GM18502 (cell line): ENCODE results near the gene CRYGS.
"Not testable (repeated sequence)": the region's sequence is repeated elsewhere in the genome, so short reads cannot be mapped to it uniquely, and the experiment has no call there.

Source experiments
- ATAC-seq: cut with Tn5 transposase; IDR thresholded peaks from one replicate; pipeline ENCODE4 v1.9.1; 2021; ENCODE audit warnings: mild to moderate bottlenecking; ENCODE audit not compliant: unreplicated experiment, poor library complexity

The CRYGS gene

GRCh38 chr3:186544281-186544680 lies at the start of gene CRYGS:
TSS of gene CRYGS (minus strand) at chr3:186544380. CDS start at chr3:186544326, 54 bp downstream.
- no peak for ATAC-seq

GRCh38 chr3:186593862-186594261 lies 49.7 kb upstream of the CRYGS start:
- no peak for ATAC-seq

- ATAC-seq = no peak
Measured at GRCh38 chr3:186592682-186593081, 48.5 kb upstream of the CRYGS start.

GRCh38 chr3:186590580-186591295 lies 46.6 kb upstream of the CRYGS start:
- no peak for ATAC-seq

GRCh38 chr3:186589856-186590579 lies 45.8 kb upstream of the CRYGS start:
- no peak for ATAC-seq

GRCh38 chr3:186589121-186589520 lies 44.9 kb upstream of the CRYGS start:
- no peak for ATAC-seq

GRCh38 chr3:186588632-186589031 lies 44.5 kb upstream of the CRYGS start:
- no peak for ATAC-seq

- no peak for ATAC-seq
Measured at GRCh38 chr3:186587183-186587582, 43.0 kb upstream of the CRYGS start.

- ATAC-seq = not testable (repeated sequence)
Measured at GRCh38 chr3:186586245-186586644, 42.1 kb upstream of the CRYGS start.

- ATAC-seq = no peak
Measured at GRCh38 chr3:186583831-186584230, 39.7 kb upstream of the CRYGS start.

GRCh38 chr3:186582541-186582940 lies 38.4 kb upstream of the CRYGS start:
- no peak for ATAC-seq

GRCh38 chr3:186580785-186581184 lies 36.6 kb upstream of the CRYGS start:
- no peak for ATAC-seq

GRCh38 chr3:186577521-186577920 lies 33.3 kb upstream of the CRYGS start:
- ATAC-seq = no peak

- ATAC-seq = no peak
Measured at GRCh38 chr3:186571644-186572013, 27.4 kb upstream of the CRYGS start.

- ATAC-seq = no peak
Measured at GRCh38 chr3:186570941-186571643, 26.9 kb upstream of the CRYGS start.

GRCh38 chr3:186570096-186570940 lies 26.1 kb upstream of the CRYGS start, which contains the start of gene DNAJB11:
TSS of gene DNAJB11 (plus strand) at chr3:186570720. CDS start at chr3:186570898, 178 bp downstream.
- peak; percentile 88 for ATAC-seq

GRCh38 chr3:186569779-186570095 lies 25.6 kb upstream of the CRYGS start:
- ATAC-seq = no peak

- not testable (repeated sequence) for ATAC-seq
Measured at GRCh38 chr3:186569361-186569760, 25.2 kb upstream of the CRYGS start.

GRCh38 chr3:186567072-186567921 lies 23.1 kb upstream of the CRYGS start, which contains the start of gene TBCCD1:
TSS of gene TBCCD1 (minus strand) at chr3:186567339. CDS start at chr3:186564329, 3,010 bp downstream.
- ATAC-seq = peak; percentile 53

GRCh38 chr3:186566772-186567071 lies 22.5 kb upstream of the CRYGS start:
- no peak for ATAC-seq
